Prostate gland (tissue), 2 donors: ENCODE measurements around the gene EZH1. TPM values are rescaled to one million over a fixed set of nuclear protein-coding genes. Genes with fewer than 3 reads are reported as not detected.
"Not testable (repeated sequence)": the region's sequence is repeated elsewhere in the genome, so short reads cannot be mapped to it uniquely, and the experiment has no call there.

Experiments used
- DNase-seq: peaks from one replicate; pipeline ENCODE4 v3.0.0-alpha.2; 2019; ENCODE audit warnings: low spot score
- H3K27ac ChIP-seq, 2 donors: fragments of 200-600 bp; sonication (generic); 2 replicates each; pipeline ENCODE4 v1.5.1; 2017 to 2019
- H3K27me3 ChIP-seq: fragments of 200-600 bp; sonication (generic); replicated peaks from 2 replicates; pipeline ENCODE4 v1.5.1; 2019; ENCODE audit not compliant: insufficient read depth
- H3K36me3 ChIP-seq, 2 donors: fragments of 200-600 bp; sonication (generic); 1 replicate in 1 of 2; 2 replicates in 1 of 2; pipeline versions ENCODE4 v1.5.1 to v1.8.1; 2017 to 2019
- H3K4me1 ChIP-seq: fragments of 200-600 bp; sonication (generic); replicated peaks from 2 replicates; pipeline ENCODE4 v1.5.1; 2019
- H3K4me3 ChIP-seq, 2 donors: fragments of 200-600 bp; sonication (generic); 2 replicates each; pipeline ENCODE4 v1.5.1; 2017 to 2019
- H3K9me3 ChIP-seq: fragments of 200-600 bp; sonication (generic); 2 replicates; pipeline ENCODE4 v1.5.1; 2017
- POLR2A ChIP-seq: fragments of 450-650 bp; IDR thresholded peaks from one replicate; pipeline ENCODE4 v1.6.1; 2016; ENCODE audit warnings: antibody characterized with exemption, mild to moderate bottlenecking
- POLR2AphosphoS5 ChIP-seq: sonication (generic); formaldehyde crosslinking; IDR thresholded peaks from one replicate; pipeline ENCODE4 v1.6.1; 2017; ENCODE audit warnings: antibody characterized with exemption
- WGBS: methylation state at CpG from one replicate; pipeline ENCODE4 v1.1.5; 2018; 5-methylcytosine and 5-hydroxymethylcytosine counted together
- intact Hi-C: fragments of 100-400 bp; cut with DNase I; formaldehyde crosslinking; loops from one replicate; pipeline ENCODE4 v1.14.2; 2022
- total RNA-seq, 2 donors: library from RNA; depleted of rRNA; stranded (reverse); fragments of >200 nt; gene quantifications; one replicate each; pipeline ENCODE4 v1.1.0, GENCODE V29; 2016
- TF ChIP-seq, protein P1 (sequence below), 4 experiments: fragments of 200-600 bp in 2 of 4; fragments of 450-650 bp in 2 of 4; sonication (generic) in 2 of 4; IDR thresholded peaks; 1 replicate in 3 of 4; 2 replicates in 1 of 4; pipeline ENCODE4 v1.5.1; 2016 to 2019; ENCODE audit warnings: antibody characterized with exemption in 4 of 4, mild to moderate bottlenecking in 2 of 4, moderate library complexity in 2 of 4

The EZH1 gene
- total RNA-seq, 2 donors from 2014 or later, result 28.5 to 61.2 TPM

DNA sequence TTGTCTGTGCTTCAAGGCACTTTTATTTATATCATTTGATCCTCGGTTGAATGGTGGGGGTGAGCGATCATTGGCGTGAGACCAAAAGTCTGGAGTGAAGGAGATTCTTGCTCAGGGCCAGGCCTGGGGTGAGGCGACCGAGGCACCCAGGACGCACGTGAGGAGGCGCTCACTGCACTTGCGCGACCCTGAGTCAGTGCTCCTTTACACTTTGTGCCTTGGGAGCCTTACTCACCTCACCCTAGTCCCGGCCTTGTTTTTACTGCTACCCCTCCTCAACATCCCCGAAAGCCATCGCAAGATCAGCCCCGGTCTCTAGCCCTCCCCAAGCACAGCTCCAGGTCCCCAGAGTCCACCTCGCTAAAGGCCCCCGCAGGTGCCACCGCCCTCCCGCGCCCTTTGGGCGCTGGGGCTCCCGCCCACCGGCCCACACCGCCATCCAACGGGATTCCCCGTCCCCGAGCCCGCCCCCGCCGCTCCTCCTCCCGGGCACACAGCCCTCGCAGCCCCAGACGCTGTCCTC lies 496 bp downstream of the EZH1 start:
- Histone ChIP-seq H3K27ac (peak overlapping the region; percentile 96 to 97), H3K9me3 (no peaks in the 10 kb centered on the region), H3K4me1 (peaks cover 16% of the 10 kb centered on the region), H3K27me3 (no peaks in the 10 kb centered on the region), H3K36me3 (no peaks in the 10 kb centered on the region), H3K4me3 (peak overlapping the region; percentile 70 to 73)
- DNase-seq, result peak; percentile 76
- TF ChIP-seq POLR2AphosphoS5, result peak; percentile 16
- no peak for TF ChIP-seq POLR2A
- intact Hi-C loops, result no loop called here
- under 1% methylated on average over 32 of the region's 32 CpGs for WGBS

DNA sequence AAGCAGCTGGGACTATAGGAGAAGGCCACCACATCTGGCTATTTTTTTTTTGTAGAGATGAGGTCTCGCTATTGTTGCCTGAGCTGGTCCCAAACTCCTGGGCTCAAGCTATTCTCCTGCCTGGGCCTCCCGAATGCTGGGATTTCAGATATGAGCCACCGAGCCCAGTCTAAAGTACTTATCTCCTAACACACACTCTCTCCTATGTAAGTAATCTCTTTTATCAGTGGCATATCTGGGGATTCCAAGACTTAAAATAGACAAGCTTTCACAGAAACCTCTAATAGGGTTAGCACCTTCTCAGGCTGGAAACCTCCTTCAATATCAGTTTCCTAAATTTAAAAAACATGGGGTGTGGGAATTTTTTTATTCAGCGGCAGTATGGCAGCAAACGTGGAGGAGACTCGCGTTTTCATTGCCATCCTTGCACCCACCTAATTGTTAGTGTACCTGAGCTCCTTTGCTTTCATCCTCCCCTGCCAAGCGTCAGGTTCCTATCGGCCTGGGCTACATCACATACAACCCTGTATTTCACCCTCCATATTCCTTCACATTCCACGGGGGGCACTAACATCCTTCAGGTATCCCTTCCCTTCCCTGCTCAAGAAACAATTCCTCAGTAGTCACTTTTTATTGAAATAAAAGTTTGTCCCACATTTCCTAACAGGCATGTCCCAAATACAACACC lies 1.1 kb downstream of the EZH1 start:
- H3K36me3 ChIP-seq, result no peaks in the 10 kb centered on the region
- intact Hi-C loops, result no loop called here
- peaks cover 10% of the 10 kb centered on the region for H3K4me1 ChIP-seq
- no peaks in the 10 kb centered on the region for H3K9me3 ChIP-seq
- TF ChIP-seq POLR2A, result no peak
- TF ChIP-seq POLR2AphosphoS5, result no peak
- TF ChIP-seq, protein P1, sequence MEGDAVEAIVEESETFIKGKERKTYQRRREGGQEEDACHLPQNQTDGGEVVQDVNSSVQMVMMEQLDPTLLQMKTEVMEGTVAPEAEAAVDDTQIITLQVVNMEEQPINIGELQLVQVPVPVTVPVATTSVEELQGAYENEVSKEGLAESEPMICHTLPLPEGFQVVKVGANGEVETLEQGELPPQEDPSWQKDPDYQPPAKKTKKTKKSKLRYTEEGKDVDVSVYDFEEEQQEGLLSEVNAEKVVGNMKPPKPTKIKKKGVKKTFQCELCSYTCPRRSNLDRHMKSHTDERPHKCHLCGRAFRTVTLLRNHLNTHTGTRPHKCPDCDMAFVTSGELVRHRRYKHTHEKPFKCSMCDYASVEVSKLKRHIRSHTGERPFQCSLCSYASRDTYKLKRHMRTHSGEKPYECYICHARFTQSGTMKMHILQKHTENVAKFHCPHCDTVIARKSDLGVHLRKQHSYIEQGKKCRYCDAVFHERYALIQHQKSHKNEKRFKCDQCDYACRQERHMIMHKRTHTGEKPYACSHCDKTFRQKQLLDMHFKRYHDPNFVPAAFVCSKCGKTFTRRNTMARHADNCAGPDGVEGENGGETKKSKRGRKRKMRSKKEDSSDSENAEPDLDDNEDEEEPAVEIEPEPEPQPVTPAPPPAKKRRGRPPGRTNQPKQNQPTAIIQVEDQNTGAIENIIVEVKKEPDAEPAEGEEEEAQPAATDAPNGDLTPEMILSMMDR (IDR thresholded peaks at IDR 0.05), result no peak
- H3K27ac ChIP-seq, result peak overlapping the region; percentile 96 to 97
- H3K27me3 ChIP-seq, result no peaks in the 10 kb centered on the region
- WGBS, result 48% methylated on average over 10 of the region's 10 CpGs
- no peak for DNase-seq
- H3K4me3 ChIP-seq, result peak overlapping the region; percentile 70 to 73

DNA sequence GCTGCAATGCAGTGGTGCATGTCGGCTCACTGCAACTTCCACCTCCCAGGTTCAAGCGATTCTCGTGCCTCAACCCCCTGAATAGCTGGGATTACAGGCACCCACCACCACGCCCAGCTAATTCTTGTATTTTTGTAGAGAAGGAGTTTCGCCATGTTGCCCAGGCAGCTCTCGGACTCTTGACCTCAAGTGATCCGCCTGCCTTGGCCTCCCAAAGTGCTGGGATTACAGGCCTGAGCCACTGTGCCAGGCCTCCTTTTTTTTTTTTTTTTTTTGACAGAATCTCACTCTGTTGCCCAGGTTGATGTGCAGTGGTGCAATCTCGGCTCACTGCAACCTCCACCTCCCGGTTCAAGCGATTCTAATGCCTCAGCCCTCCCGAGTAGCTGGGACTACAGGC lies 1.9 kb downstream of the EZH1 start:
- H3K36me3 ChIP-seq, H3K9me3 ChIP-seq, H3K4me1 ChIP-seq, H3K4me3 ChIP-seq, H3K27me3 ChIP-seq, DNase-seq, intact Hi-C loops, H3K27ac ChIP-seq: not testable (repeated sequence)
- 95% methylated on average over 11 of the region's 11 CpGs for WGBS

GRCh38 chr17:42740699-42741098 lies 4.1 kb downstream of the EZH1 start:
- H3K9me3 ChIP-seq, result no peaks in the 10 kb centered on the region
- no peaks in the 10 kb centered on the region for H3K27me3 ChIP-seq
- peaks cover 7% of the 10 kb centered on the region for H3K4me1 ChIP-seq
- TF ChIP-seq, protein P1 (IDR thresholded peaks at IDR 0.05), result no peak
- TF ChIP-seq POLR2AphosphoS5 (peak; percentile 72), POLR2A (no peak)
- WGBS, result 71% methylated on average over 1 of the region's 1 CpG
- intact Hi-C loops, result no loop called here
- no peak overlapping the region for H3K27ac ChIP-seq
- no peaks in the 10 kb centered on the region for H3K36me3 ChIP-seq
- no peak overlapping the region for H3K4me3 ChIP-seq
- DNase-seq, result no peak

- Histone ChIP-seq H3K9me3 (no peaks in the 10 kb centered on the region), H3K4me3 (no peak overlapping the region), H3K36me3 (peaks cover 0 to 7% of the 10 kb centered on the region in 2 donors), H3K4me1 (no peaks in the 10 kb centered on the region), H3K27me3 (no peaks in the 10 kb centered on the region), H3K27ac (no peak overlapping the region)
- no peak for DNase-seq
- intact Hi-C loops, result no loop called here
- TF ChIP-seq, protein P1 (IDR thresholded peaks at IDR 0.05), result no peak
- TF ChIP-seq POLR2AphosphoS5 (no peak), POLR2A (no peak)
- 97% methylated on average over 6 of the region's 6 CpGs for WGBS
Measured at GRCh38 chr17:42725143-42725542, 19.7 kb downstream of the EZH1 start.

GRCh38 chr17:42723636-42724035 lies 21.2 kb downstream of the EZH1 start:
- Histone ChIP-seq H3K4me3 (no peak overlapping the region), H3K4me1 (no peaks in the 10 kb centered on the region), H3K36me3 (peaks cover 2 to 10% of the 10 kb centered on the region in 2 donors), H3K27ac (no peak overlapping the region), H3K27me3 (no peaks in the 10 kb centered on the region), H3K9me3 (no peaks in the 10 kb centered on the region)
- DNase-seq, result no peak
- no peak for TF ChIP-seq POLR2A
- TF ChIP-seq, protein P1 (IDR thresholded peaks at IDR 0.05), result no peak
- no peak for TF ChIP-seq POLR2AphosphoS5
- 82% methylated on average over 3 of the region's 3 CpGs for WGBS
- intact Hi-C loops, result loop anchor here (2.0 to 5.0 kb wide), 2 partner anchors 41 to 99 kb away; partner anchors contain the start of gene BECN1
